ENCODE data around the gene ARMC2.
"Not testable (repeated sequence)": the region's sequence is repeated elsewhere in the genome, so short reads cannot be mapped to it uniquely, and the experiment has no call there.

ARMC2 gene

DNA sequence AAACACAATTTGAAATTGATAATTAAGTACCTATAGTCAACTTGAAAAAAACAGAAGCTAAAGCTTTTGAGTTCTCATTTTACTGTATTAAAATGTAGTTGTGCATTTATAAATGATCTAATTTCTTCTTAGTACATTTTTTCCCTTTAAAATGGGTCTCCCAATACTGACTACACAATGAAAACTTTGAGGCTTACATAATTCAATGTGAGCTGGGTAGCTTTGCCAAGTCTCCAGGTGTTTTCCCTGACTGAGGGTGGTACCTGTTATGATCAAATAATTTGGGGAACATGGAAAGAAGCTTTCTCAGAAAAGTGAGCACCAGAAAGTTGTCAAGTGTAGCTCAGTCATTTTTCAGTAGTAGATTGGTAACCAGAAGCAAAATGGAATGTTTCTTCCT is 74.3 kb downstream of the ARMC2 start:
- no peak for DNase-seq

DNA sequence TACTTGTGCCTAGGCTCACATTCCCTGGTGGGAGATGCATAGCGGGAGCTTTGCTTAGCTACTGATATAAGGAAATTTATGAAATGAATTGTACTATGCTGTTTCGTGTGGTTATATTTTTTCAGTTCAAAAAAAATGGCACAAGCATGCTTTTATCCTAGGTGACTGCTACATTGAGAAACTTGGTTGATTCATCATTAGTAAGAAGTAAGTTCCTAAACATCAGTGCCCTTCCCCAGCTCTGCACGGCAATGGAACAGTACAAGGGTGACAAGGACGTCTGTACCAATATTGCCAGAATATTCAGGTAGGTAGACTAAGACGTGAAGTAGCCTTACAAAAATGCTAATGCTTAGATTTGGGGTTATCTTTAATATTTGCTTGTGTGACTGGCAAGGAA is 79.7 kb downstream of the ARMC2 start:
- DNase-seq = no peak

DNA sequence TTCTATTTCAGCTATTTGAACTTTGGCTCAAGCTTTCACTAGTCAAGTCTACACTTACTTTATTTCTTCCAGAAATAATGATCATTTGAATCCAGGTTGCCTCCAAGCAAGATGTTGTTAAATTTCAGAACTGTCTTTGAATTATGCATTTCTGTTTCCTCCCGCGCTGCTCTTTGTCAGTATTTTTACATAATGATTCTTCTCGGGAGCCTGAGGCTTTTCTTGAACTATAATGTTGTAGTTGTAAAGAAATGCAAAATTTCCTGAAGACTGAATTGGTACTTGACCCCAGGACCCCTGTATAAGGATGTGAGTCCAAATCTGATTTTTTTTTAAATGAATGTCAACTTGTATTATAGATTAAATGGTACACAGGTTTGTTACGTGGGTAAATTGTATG is 80.4 kb downstream of the ARMC2 start:
- no peak for DNase-seq

DNA sequence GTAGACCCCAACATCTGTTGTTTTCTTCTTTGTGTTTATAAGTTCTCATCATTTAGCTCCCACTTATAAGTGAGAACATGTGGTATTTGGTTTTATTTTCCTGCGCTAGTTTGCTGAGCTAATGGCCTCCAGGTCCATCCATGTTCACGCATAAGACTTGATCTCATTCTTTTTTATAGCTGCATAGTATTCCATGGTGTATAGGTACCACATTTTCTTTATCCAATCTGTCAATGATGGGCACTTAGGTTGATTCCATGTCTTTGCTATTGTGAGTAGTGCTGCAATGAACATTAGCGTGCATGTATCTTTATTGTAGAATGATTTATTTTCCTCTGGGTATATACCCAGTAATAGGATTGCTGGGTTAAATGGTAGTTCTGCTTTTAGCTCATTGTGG is 82.9 kb downstream of the ARMC2 start:
- not testable (repeated sequence) for DNase-seq

- no peak for DNase-seq
These were observed 88.9 kb downstream of the ARMC2 start for GRCh38 chr6:108937170-108937569.

DNA sequence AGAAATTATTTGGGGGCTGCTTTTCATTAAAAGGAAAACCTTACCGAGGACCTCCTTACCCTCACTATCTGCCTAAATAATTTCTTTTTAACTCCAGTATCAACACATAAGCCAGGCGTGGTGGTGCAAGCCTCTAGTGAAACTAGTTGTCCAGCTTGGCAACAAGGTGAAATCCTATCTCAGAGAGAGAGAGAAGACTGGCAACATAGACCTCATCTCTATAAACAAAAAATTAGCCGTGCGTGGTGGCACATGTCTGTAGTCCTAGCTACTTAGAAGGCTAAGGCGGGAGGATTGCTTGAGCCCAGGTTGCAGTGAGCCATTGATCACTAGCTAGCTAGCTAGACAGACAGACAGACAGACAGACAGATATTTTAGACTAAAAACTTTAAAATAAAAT is 92.5 kb downstream of the ARMC2 start:
- DNase-seq = no peak

DNA sequence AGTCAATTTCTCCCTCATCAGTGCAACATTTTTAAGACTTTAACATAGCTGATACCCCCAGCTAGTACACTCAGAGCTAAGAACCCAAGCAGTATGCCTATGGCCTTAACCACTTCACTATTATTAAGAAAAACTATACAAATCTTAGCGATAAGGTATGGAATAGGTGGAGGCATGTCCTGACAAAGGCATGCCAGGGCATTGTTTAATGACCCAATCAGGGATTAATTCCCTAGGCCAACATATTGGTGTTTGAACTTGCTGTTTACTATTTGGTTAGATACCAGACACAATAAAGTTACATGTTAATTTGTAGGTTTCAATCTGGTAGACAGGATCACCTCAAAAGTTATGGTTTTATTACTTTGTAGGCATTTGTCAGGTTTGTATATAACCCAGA is 93.1 kb downstream of the ARMC2 start:
- DNase-seq = no peak

DNA sequence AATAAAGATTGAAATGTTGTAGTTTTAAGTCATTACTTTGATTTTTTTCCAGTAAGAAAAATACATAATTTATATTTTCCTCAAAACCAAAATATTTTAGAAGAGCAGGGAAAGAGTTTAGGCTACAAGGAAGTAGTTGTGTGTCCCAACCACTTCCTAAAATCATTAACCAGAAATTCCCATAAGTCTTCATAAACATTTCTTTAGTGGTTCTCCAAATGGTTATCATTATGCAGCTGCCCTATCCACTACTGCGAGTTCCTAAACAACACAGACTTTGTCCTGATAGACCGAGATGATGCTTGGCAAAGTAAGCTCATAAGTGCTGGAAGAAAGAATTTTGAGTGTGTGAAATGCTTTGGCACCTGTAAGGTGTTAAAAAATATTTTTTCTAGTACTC is 93.6 kb downstream of the ARMC2 start:
- no peak for DNase-seq

DNA sequence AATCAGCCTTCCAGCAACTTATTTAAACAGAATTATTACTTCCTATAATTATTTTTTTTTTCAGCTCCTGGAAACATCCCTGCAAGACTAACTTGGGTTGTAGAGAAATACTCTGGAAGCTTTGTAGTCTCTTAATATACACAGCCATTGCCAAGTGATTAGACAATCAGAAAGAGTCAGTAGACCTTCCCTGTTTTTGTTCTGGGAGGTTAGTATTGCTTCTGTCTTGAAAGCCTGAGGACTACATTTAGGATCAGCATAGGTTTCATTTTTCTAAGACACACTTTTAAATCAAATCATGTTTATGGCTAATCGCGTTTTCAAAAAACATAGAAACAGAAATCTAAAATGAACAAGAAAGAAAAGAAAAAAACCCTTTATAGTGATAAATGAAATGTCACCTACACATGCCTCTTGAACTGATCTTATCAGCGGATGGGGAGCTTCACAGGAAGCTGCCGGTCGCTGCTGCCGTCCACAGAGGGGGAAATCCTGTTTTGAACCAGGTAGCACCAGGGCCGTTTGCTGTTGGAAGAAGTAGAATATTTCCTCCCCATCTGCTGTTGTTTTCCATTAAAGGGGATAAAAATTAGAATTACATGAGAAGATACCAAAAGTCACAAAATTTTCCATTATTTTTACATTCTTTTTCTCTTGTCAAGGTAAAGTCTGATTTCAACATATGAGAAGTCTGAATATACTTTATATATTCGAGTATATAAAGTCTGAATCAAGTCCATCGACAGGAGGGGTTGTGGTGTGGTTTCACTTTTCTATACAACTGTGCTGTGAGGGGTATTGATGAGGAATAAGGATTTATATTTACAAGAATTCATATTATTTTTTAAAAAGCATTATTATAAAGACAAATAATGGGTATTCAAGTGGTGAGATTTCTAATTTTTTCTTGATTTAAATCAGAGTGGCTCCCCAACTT is 94.6 kb downstream of the ARMC2 start:
- no peak for DNase-seq

DNA sequence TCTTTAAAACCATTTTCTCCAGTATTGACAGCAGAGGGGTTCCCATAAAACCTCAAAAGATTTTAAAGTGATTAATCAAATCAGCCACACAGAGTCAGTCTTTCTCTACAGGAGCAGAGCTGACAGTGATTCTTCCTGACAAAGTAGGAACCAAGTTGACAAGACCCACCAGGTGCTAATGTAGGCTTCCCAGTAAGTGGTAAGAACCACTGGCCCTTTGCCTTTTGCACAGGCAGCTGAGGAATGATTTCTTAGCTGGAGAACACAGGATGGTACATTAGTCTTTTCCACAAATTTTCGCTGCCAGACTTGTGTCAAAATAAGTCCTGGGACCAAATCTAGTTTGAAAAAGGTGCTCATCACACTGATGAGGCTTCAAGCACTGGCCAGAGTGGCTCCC is 95.8 kb downstream of the ARMC2 start:
- DNase-seq = no peak

DNA sequence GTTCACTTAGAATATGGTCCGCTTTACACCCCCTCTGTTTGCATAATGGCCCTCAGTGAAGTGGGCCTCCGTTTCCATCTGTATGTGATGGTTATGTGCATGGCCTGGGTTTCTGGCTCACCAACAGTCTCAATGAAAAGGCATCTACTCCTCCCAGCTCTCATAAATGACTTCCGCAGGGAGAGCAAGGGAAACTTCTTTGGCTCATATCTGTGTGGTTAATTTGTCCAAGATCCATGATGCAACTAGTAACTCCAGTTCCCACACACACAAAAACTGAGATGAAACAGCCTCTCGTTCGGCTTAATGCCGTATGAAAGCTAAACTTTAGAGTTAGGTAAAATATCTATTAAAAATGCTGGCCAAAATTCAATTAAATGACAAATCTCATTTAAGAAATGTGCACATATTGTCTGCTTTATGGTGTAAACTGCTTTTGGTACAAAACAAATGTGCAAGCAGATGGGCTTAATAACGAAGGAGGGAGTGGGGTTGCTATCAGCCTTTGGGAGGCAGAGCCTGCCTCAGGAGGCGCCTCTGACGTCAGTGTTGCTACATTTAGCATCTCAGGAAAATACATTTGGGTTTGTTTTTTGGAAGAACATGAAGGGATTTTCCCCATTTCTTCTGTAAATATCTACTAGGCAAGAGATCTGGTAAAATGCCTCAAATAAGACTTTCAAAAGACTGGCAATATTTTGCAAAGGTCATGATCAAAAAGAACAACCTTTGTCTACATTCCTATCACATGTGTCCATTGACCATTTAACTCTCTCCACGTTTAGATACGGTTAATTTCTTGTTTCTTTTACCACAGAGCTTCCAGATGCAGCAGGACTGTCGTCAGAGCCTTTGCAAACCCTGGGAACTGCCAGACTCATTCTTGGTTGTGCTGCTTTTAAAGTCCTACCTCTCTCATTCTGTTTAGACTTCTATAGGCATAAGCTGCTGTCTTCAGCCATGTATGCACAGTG is 96.8 kb downstream of the ARMC2 start:
- DNase-seq = no peak

DNA sequence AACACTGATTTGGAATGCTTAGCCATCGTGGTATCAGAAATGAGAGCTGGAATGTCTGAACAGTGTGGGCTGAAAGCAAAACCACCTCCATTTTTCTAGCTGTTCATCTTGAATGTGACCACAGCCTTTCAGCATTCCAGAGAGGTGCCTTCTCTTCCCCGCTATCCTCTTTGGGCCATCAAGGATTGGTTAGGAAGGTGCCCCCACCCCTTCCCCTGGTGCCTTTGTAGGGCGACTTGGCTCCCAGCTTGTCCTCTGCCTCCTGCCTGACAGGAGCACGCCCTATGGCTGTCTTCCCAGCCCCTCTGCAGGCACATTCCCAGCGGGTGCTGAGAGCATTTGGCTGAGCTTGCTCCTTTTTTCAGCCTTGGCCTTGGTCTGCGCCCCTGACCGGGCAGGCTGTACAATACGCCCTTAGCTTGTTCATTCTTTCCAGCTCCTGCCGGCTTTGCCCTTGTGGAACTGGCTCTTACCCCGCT is 97.5 kb downstream of the ARMC2 start:
- DNase-seq = no peak

DNA sequence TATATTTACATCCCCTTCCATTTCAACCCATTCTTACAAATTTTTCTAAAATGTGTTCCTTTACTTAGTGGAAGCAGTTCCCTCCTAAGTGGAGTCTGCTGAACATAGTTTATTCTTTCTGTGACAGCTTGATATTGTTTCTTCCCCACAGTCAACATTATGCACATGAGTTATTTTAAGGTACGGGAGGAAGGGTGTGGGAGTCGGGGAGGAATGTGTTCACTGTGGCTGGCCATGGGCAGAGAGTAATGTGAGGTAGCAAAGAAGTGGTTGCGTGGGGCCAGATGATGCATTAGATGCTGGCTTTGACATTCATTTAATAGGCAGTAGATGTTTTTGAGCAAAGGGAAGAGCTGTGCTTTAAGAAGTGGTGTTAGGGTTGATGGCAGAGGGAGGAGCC is 98.5 kb downstream of the ARMC2 start:
- DNase-seq = no peak

GRCh38 chr6:108947114-108947854 is 99.1 kb downstream of the ARMC2 start:
- peak; percentile 54 for DNase-seq

GRCh38 chr6:108948181-108948661 is 100.0 kb downstream of the ARMC2 start:
- DNase-seq = no peak

DNA sequence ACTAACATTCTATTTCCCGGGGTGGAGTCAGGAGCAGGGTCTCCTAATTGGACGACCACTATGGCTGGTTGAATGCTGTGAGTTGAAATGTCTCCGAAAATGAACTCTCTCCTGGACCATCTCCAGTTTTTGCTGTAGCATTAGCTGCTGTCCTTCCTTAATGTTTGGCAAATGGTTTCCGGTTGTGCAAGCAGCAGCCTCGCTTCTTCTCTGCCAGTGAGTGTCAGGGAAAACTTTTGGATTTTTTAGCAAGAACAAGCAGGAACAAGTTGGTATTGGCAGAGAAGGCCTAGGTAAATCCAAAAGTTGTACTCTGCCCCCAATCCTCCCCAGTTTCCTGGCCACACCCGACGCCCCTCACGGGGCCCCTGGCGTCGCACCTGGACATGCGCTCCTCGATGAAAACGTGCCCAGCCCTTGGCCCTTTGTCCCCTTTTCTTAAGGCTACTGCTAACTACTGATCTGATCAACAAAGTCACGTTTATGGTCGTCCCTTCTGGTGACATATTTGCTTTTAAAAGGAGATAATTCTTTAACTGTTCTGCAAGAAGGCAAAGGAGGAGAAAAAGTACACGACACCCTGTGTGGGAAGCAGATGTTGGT is 103.2 kb downstream of the ARMC2 start:
- DNase-seq = no peak

GRCh38 chr6:108952776-108953486 is 104.7 kb downstream of the ARMC2 start:
- DNase-seq = no peak

DNA sequence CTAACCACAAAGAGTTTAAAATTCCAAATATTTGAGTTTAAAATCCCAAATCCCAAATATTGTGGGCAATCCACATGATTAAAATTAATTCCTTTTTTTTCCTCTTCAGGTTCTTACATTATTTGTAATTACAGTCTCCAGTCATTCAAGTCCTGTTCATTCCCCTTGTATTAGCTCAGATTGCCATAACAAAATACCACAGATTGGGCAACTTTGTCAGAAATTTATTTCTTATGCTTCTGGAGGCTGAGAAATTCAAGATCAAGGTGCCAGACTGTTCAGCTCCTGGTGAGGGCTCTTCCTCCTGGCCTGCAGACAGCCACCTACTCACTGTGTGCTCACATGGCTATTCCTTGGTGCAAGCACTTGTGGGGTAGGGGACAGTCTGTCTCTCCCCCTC is 105.5 kb downstream of the ARMC2 start:
- DNase-seq = no peak

GRCh38 chr6:108955329-108955949 is 107.2 kb downstream of the ARMC2 start:
- DNase-seq = no peak

GRCh38 chr6:108957221-108957620 is 109.0 kb downstream of the ARMC2 start:
- no peak for DNase-seq

Data from NCI-H1417 treated with DMSO at 0.1 percent for 48 hours (cell line).